ENCODE data around the gene DTNB.
"Not testable (repeated sequence)": the region's sequence is repeated elsewhere in the genome, so short reads cannot be mapped to it uniquely, and the experiment has no call there.

The DTNB gene

GRCh38 chr2:25537526-25537925, 135.9 kb downstream of the DTNB start:
- DNase-seq, result no peak

- not testable (repeated sequence) for DNase-seq
These were observed 137.7 kb downstream of the DTNB start for GRCh38 chr2:25535411-25536289.

- not testable (repeated sequence) for DNase-seq
These were observed 138.4 kb downstream of the DTNB start for GRCh38 chr2:25534937-25535336.

- DNase-seq, result no peak
These were observed 138.9 kb downstream of the DTNB start for GRCh38 chr2:25534455-25534854.

GRCh38 chr2:25533771-25534170, 139.6 kb downstream of the DTNB start:
- not testable (repeated sequence) for DNase-seq

GRCh38 chr2:25532521-25532920, 140.9 kb downstream of the DTNB start:
- no peak for DNase-seq

GRCh38 chr2:25529034-25529433, 144.3 kb downstream of the DTNB start:
- DNase-seq, result no peak

GRCh38 chr2:25528173-25528572, 145.2 kb downstream of the DTNB start:
- no peak for DNase-seq

GRCh38 chr2:25524507-25524906, 148.9 kb downstream of the DTNB start:
- DNase-seq, result peak; percentile 11

- no peak for DNase-seq
These were observed 150.3 kb downstream of the DTNB start for GRCh38 chr2:25523060-25523459.

GRCh38 chr2:25521665-25522387, 151.6 kb downstream of the DTNB start:
- DNase-seq, result peak; percentile 81

GRCh38 chr2:25521126-25521525, 152.3 kb downstream of the DTNB start:
- no peak for DNase-seq

- no peak for DNase-seq
These were observed 155.7 kb downstream of the DTNB start for GRCh38 chr2:25517701-25518100.

- no peak for DNase-seq
These were observed 159.2 kb downstream of the DTNB start for GRCh38 chr2:25514043-25514637.

GRCh38 chr2:25512707-25513106, 160.7 kb downstream of the DTNB start:
- no peak for DNase-seq

- no peak for DNase-seq
These were observed 167.2 kb downstream of the DTNB start for GRCh38 chr2:25506226-25506625.

GRCh38 chr2:25505622-25506021, 167.8 kb downstream of the DTNB start:
- DNase-seq, result no peak

- no peak for DNase-seq
These were observed 168.2 kb downstream of the DTNB start for GRCh38 chr2:25505182-25505581.

GRCh38 chr2:25504266-25504665, 169.1 kb downstream of the DTNB start:
- no peak for DNase-seq

GRCh38 chr2:25499157-25499556, 174.2 kb downstream of the DTNB start:
- DNase-seq, result no peak

- DNase-seq, result no peak
These were observed 175.4 kb downstream of the DTNB start for GRCh38 chr2:25497918-25498407.

- no peak for DNase-seq
These were observed 176.0 kb downstream of the DTNB start for GRCh38 chr2:25497229-25497917.

GRCh38 chr2:25494616-25495015, 178.8 kb downstream of the DTNB start:
- no peak for DNase-seq
